Measurements from ENCODE around the gene OR1F1.

The OR1F1 gene

DNA sequence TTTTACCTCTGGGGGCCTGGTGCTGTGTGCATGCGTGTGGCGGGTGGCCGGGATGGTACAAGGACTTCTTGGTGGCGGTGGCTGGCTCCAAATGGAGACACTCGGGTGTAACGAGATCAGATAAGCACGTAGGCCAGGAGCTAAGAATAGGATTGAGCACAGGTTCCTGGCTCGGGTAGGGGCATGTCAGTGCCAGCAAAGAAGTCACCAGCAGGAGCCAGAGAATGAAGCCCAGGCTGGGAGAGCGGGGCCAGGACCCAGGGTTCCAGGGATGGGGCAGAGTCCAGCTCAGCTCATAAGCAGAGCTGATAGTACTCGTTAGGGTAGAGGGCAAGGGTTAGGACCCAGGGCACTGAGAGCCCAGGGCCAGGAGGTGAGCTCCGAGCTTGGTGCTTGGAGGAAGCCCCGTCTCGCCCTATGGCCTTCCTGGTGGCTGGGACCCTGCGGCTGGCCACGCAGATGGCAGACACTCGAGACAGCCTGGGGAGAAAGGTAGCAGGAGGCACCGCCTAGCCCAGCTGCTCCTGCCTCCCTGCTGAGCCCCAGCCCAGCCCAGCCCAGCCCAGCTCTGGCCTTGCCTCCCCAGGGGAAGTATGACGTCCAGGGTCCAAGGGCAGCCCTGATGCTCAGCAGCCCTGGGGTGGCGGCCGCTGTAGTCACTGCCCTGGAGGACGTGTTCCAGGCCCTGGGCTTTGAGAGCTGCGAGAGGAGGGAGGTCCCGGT lies 44.2 kb upstream of the OR1F1 start:
- no peaks in the 10 kb centered on the region for H3K4me1 ChIP-seq (ENCODE audit: control insufficient read depth, insufficient read depth, low read length, poor library complexity, severe bottlenecking)
- H3K27ac ChIP-seq (ENCODE audit: insufficient read depth, low read length, poor library complexity, severe bottlenecking) = no peak overlapping the region
- no peak overlapping the region for H3K4me3 ChIP-seq (ENCODE audit: insufficient read depth, low read depth, low read length, poor library complexity, severe bottlenecking)
- DNase-seq = no peak
- H3K36me3 ChIP-seq (ENCODE audit: control insufficient read depth, insufficient read depth, low read length) = peaks cover 21% of the 10 kb centered on the region
- H3K27me3 ChIP-seq (replicated peaks; ENCODE audit: control insufficient read depth, insufficient read depth, low read length, poor library complexity, severe bottlenecking) = no peaks in the 10 kb centered on the region
- no peaks in the 10 kb centered on the region for H3K9me3 ChIP-seq (ENCODE audit: control insufficient read depth, low read length)

DNA sequence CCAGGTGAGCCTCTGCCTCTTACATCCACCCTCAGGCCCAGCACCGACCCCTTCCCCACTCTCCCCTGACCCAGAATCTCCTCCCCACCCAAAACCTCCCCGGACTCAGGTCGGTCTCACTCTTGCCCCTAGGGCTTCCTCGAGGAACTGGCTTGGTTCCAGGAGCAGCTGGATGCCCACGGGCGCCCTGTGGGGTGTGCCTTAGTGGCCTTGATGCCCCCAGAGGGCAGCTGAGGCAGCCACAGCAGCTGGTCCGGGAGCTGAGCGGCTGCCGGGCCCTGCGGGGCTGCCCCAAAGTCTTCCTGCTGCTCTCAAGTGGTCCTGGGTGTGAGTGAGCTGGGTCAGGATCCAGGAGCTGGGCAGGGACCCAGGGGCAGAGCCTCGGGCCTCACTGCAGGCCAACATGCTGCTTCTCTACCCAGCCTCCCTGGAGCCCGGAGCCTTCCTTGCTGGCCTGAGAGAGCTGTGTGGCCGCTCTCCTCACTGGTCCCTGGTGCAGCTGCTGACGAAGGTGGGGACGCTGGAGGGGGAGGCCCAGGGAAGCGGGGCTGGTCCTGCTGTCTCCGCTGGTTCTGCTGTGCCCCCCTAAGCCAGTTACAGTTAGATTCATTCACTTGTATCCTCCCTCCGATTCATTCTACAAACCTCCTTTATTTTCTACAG lies 43.6 kb upstream of the OR1F1 start:
- H3K27ac ChIP-seq (ENCODE audit: insufficient read depth, low read length, poor library complexity, severe bottlenecking) = no peak overlapping the region
- H3K36me3 ChIP-seq (ENCODE audit: control insufficient read depth, insufficient read depth, low read length) = peaks cover 14% of the 10 kb centered on the region
- H3K4me3 ChIP-seq (ENCODE audit: insufficient read depth, low read depth, low read length, poor library complexity, severe bottlenecking) = no peak overlapping the region
- H3K9me3 ChIP-seq (ENCODE audit: control insufficient read depth, low read length) = no peaks in the 10 kb centered on the region
- H3K27me3 ChIP-seq (replicated peaks; ENCODE audit: control insufficient read depth, insufficient read depth, low read length, poor library complexity, severe bottlenecking) = no peaks in the 10 kb centered on the region
- DNase-seq = no peak
- H3K4me1 ChIP-seq (ENCODE audit: control insufficient read depth, insufficient read depth, low read length, poor library complexity, severe bottlenecking) = peaks cover 1% of the 10 kb centered on the region

DNA sequence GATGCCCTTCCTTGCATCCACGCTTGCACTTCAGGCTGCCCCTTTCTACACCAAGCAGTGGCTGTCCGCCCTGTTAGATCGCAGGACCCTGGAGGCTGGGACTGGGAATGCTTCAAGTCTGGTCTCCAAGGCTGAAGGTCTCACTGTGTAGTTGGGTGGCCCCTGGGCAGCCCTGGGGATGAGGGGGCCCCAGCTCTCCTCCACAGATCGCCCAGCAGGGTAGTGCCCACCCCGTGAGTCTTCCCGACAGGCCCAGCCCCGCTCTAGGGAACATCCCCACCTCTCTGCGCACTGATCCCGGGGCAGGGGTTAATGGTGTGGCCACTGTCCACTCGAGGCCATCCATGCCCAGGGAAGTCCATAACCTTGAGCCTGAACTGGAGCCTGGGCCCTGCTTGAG lies 42.9 kb upstream of the OR1F1 start:
- H3K4me3 ChIP-seq (ENCODE audit: insufficient read depth, low read depth, low read length, poor library complexity, severe bottlenecking) = no peak overlapping the region
- peaks cover 13% of the 10 kb centered on the region for H3K36me3 ChIP-seq (ENCODE audit: control insufficient read depth, insufficient read depth, low read length)
- H3K27ac ChIP-seq (ENCODE audit: insufficient read depth, low read length, poor library complexity, severe bottlenecking) = no peak overlapping the region
- no peaks in the 10 kb centered on the region for H3K9me3 ChIP-seq (ENCODE audit: control insufficient read depth, low read length)
- peaks cover 8% of the 10 kb centered on the region for H3K4me1 ChIP-seq (ENCODE audit: control insufficient read depth, insufficient read depth, low read length, poor library complexity, severe bottlenecking)
- DNase-seq = no peak
- H3K27me3 ChIP-seq (replicated peaks; ENCODE audit: control insufficient read depth, insufficient read depth, low read length, poor library complexity, severe bottlenecking) = no peaks in the 10 kb centered on the region

DNA sequence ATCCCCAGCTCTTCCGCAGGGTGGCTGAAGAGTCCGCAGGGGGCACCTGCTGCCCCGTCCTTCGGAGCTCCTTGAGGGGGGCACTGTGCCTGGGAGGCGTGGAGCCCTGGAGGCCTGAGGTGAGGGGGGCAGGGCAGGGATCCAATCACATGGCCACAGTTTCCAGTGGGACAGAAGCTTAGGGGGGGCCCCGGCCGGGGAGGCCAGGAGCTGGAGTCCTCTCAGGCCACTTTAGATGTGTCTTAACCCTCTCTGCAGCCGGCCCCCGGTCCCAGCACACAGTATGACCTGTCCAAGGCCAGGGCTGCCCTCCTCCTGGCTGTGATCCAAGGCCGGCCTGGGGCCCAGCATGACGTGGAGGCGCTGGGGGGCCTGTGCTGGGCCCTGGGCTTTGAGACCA lies 42.3 kb upstream of the OR1F1 start:
- DNase-seq = no peak
- peaks cover 13% of the 10 kb centered on the region for H3K36me3 ChIP-seq (ENCODE audit: control insufficient read depth, insufficient read depth, low read length)

DNA sequence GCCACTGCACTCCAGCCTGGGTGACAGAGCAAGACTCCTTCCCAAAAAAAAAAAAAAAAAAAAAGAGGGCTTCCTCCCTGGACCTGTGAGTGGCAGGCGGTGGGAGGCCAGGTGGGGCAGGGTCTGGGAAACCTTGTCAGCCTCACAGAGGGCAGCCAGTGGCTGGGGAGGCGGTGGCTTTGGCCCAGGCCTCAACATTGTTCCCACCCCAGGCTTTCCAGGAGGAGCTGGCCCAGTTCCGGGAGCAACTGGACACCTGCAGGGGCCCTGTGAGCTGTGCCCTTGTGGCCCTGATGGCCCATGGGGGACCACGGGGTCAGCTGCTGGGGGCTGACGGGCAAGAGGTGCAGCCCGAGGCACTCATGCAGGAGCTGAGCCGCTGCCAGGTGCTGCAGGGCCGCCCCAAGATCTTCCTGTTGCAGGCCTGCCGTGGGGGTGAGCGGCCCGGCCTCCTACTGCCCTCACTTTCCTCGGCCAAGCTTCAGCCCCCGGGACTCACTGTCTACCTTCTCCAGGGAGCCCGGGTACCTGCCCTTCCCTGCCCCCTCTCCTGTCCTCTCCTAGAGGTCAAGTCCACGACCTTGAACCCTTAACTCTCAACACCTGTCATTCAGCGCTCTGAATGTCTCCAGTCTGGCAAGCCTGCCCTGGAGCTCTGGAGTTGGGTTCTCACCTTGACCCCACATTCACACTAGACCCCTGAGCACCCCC lies 40.8 kb upstream of the OR1F1 start:
- no peaks in the 10 kb centered on the region for H3K9me3 ChIP-seq (ENCODE audit: control insufficient read depth, low read length)
- H3K27ac ChIP-seq (ENCODE audit: insufficient read depth, low read length, poor library complexity, severe bottlenecking) = no peak overlapping the region
- peaks cover 11% of the 10 kb centered on the region for H3K4me1 ChIP-seq (ENCODE audit: control insufficient read depth, insufficient read depth, low read length, poor library complexity, severe bottlenecking)
- peaks cover 6% of the 10 kb centered on the region for H3K36me3 ChIP-seq (ENCODE audit: control insufficient read depth, insufficient read depth, low read length)
- no peak for DNase-seq
- no peaks in the 10 kb centered on the region for H3K27me3 ChIP-seq (replicated peaks; ENCODE audit: control insufficient read depth, insufficient read depth, low read length, poor library complexity, severe bottlenecking)
- no peak overlapping the region for H3K4me3 ChIP-seq (ENCODE audit: insufficient read depth, low read depth, low read length, poor library complexity, severe bottlenecking)

More for the DNA sequence above, 42.3 kb upstream of the OR1F1 start:
- Histone ChIP-seq H3K9me3 (ENCODE audit: control insufficient read depth, low read length) (no peaks in the 10 kb centered on the region), H3K4me3 (ENCODE audit: insufficient read depth, low read depth, low read length, poor library complexity, severe bottlenecking) (no peak overlapping the region), H3K27ac (ENCODE audit: insufficient read depth, low read length, poor library complexity, severe bottlenecking) (no peak overlapping the region), H3K4me1 (ENCODE audit: control insufficient read depth, insufficient read depth, low read length, poor library complexity, severe bottlenecking) (peaks cover 9% of the 10 kb centered on the region), H3K27me3 (replicated peaks; ENCODE audit: control insufficient read depth, insufficient read depth, low read length, poor library complexity, severe bottlenecking) (no peaks in the 10 kb centered on the region)

DNA sequence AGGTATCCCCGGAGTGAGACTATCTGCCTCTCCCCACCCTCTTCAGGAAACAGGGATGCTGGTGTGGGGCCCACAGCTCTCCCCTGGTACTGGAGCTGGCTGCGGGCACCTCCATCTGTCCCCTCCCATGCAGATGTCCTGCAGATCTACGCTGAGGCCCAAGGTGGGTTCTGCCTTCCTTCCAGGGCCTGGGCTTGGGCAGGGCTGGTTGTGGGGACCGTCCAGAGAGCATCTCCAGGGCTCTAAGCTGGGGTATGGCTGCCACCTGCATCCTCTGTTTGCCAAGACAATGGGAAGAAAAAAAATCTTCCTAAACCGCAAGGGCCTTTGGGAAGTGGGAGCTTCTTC lies 40.3 kb upstream of the OR1F1 start:
- Histone ChIP-seq H3K4me1 (ENCODE audit: control insufficient read depth, insufficient read depth, low read length, poor library complexity, severe bottlenecking) (peaks cover 11% of the 10 kb centered on the region), H3K4me3 (ENCODE audit: insufficient read depth, low read depth, low read length, poor library complexity, severe bottlenecking) (no peak overlapping the region), H3K27ac (ENCODE audit: insufficient read depth, low read length, poor library complexity, severe bottlenecking) (no peak overlapping the region), H3K9me3 (ENCODE audit: control insufficient read depth, low read length) (no peaks in the 10 kb centered on the region), H3K36me3 (ENCODE audit: control insufficient read depth, insufficient read depth, low read length) (peaks cover 1% of the 10 kb centered on the region), H3K27me3 (replicated peaks; ENCODE audit: control insufficient read depth, insufficient read depth, low read length, poor library complexity, severe bottlenecking) (no peaks in the 10 kb centered on the region)
- DNase-seq = no peak

GRCh38 chr16:3148256-3149192 lies 39.5 kb upstream of the OR1F1 start:
- DNase-seq = no peak

DNA sequence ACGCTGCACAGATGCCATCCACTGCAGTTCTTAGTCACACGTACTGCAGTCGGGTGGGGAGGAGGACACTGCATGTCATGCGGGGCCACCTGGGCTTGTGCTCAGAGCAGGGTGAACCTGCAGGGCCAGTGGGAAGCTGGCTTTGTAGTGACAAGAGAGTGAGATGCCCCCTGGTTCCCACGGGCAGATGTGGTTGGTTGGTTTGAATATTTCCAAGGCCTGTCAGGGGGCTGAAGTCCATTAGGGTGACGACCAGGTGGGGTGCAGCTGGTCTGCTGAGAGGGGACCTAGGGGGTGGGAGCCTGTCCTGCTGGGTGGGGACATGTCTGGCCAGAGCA lies 38.8 kb upstream of the OR1F1 start:
- H3K9me3 ChIP-seq (ENCODE audit: control insufficient read depth, low read length) = no peaks in the 10 kb centered on the region
- no peak overlapping the region for H3K4me3 ChIP-seq (ENCODE audit: insufficient read depth, low read depth, low read length, poor library complexity, severe bottlenecking)
- no peak for DNase-seq
- no peak overlapping the region for H3K27ac ChIP-seq (ENCODE audit: insufficient read depth, low read length, poor library complexity, severe bottlenecking)
- H3K36me3 ChIP-seq (ENCODE audit: control insufficient read depth, insufficient read depth, low read length) = no peaks in the 10 kb centered on the region
- H3K27me3 ChIP-seq (replicated peaks; ENCODE audit: control insufficient read depth, insufficient read depth, low read length, poor library complexity, severe bottlenecking) = no peaks in the 10 kb centered on the region
- H3K4me1 ChIP-seq (ENCODE audit: control insufficient read depth, insufficient read depth, low read length, poor library complexity, severe bottlenecking) = peaks cover 11% of the 10 kb centered on the region

More at GRCh38 chr16:3148256-3149192, 39.5 kb upstream of the OR1F1 start:
- Histone ChIP-seq H3K9me3 (ENCODE audit: control insufficient read depth, low read length) (no peaks in the 10 kb centered on the region), H3K36me3 (ENCODE audit: control insufficient read depth, insufficient read depth, low read length) (no peaks in the 10 kb centered on the region), H3K27ac (ENCODE audit: insufficient read depth, low read length, poor library complexity, severe bottlenecking) (no peak overlapping the region), H3K4me3 (ENCODE audit: insufficient read depth, low read depth, low read length, poor library complexity, severe bottlenecking) (no peak overlapping the region), H3K4me1 (ENCODE audit: control insufficient read depth, insufficient read depth, low read length, poor library complexity, severe bottlenecking) (peaks cover 11% of the 10 kb centered on the region), H3K27me3 (replicated peaks; ENCODE audit: control insufficient read depth, insufficient read depth, low read length, poor library complexity, severe bottlenecking) (no peaks in the 10 kb centered on the region)

- H3K36me3 ChIP-seq (ENCODE audit: control insufficient read depth, insufficient read depth, low read length) = no peaks in the 10 kb centered on the region
- no peaks in the 10 kb centered on the region for H3K27me3 ChIP-seq (replicated peaks; ENCODE audit: control insufficient read depth, insufficient read depth, low read length, poor library complexity, severe bottlenecking)
- H3K9me3 ChIP-seq (ENCODE audit: control insufficient read depth, low read length) = no peaks in the 10 kb centered on the region
- H3K27ac ChIP-seq (ENCODE audit: insufficient read depth, low read length, poor library complexity, severe bottlenecking) = peak overlapping the region; percentile 33
- DNase-seq = peak in 1 of 3 donors; percentile 20
- peaks cover 11% of the 10 kb centered on the region for H3K4me1 ChIP-seq (ENCODE audit: control insufficient read depth, insufficient read depth, low read length, poor library complexity, severe bottlenecking)
- peak overlapping the region; percentile 67 for H3K4me3 ChIP-seq (ENCODE audit: insufficient read depth, low read depth, low read length, poor library complexity, severe bottlenecking)
Measured at GRCh38 chr16:3149630-3150345, 38.2 kb upstream of the OR1F1 start.

Measured in effector memory CD4-positive, alpha-beta T cell (primary cell).